CD4-positive, alpha-beta T cell treated with Interferon alpha-2 for 1 hour (primary cell): Measurements from ENCODE around the gene FAM98B.
"Not testable (repeated sequence)": the region's sequence is repeated elsewhere in the genome, so short reads cannot be mapped to it uniquely, and the experiment has no call there.

Source experiments
- DNase-seq, 2 donors: peaks; one replicate each; pipeline ENCODE4 v3.0.0-alpha.2; 2020 to 2022

FAM98B gene

GRCh38 chr15:38453971-38454695, at the start of gene FAM98B:
Gene FAM98B (plus strand): TSS chr15:38454127. CDS start chr15:38454162, 35 bp downstream.
- DNase-seq = peak; percentile 83 to 91

- no peak for DNase-seq
These were observed 47.5 kb upstream of the FAM98B start for GRCh38 chr15:38406436-38406835.

- DNase-seq = no peak
These were observed 45.4 kb upstream of the FAM98B start for GRCh38 chr15:38408576-38408975.

- no peak for DNase-seq
These were observed 42.0 kb upstream of the FAM98B start for GRCh38 chr15:38411902-38412301.

- no peak for DNase-seq
These were observed 41.5 kb upstream of the FAM98B start for GRCh38 chr15:38412466-38412865.

GRCh38 chr15:38414357-38414756, 39.6 kb upstream of the FAM98B start:
- DNase-seq = no peak

GRCh38 chr15:38421069-38421690, 32.7 kb upstream of the FAM98B start:
- no peak for DNase-seq

- DNase-seq = no peak
These were observed 29.8 kb upstream of the FAM98B start for GRCh38 chr15:38424101-38424552.

- DNase-seq = no peak
These were observed 28.7 kb upstream of the FAM98B start for GRCh38 chr15:38425269-38425668.

GRCh38 chr15:38427380-38427779, 26.5 kb upstream of the FAM98B start:
- DNase-seq = no peak

- DNase-seq = no peak
These were observed 23.7 kb upstream of the FAM98B start for GRCh38 chr15:38430106-38430760.

- DNase-seq = no peak
These were observed 16.9 kb upstream of the FAM98B start for GRCh38 chr15:38436993-38437392.

GRCh38 chr15:38437603-38438002, 16.3 kb upstream of the FAM98B start:
- not testable (repeated sequence) for DNase-seq

- no peak for DNase-seq
These were observed 15.6 kb upstream of the FAM98B start for GRCh38 chr15:38438031-38438986.

- DNase-seq = peak; percentile 55 to 70
These were observed 13.4 kb upstream of the FAM98B start for GRCh38 chr15:38440353-38441129.

- no peak for DNase-seq
These were observed 12.8 kb upstream of the FAM98B start for GRCh38 chr15:38441130-38441519.

- DNase-seq = no peak
These were observed 766 bp downstream of the FAM98B start for GRCh38 chr15:38454696-38455090.

- DNase-seq = no peak
These were observed 1.2 kb downstream of the FAM98B start for GRCh38 chr15:38455092-38455491.

- no peak for DNase-seq
These were observed 4.7 kb downstream of the FAM98B start for GRCh38 chr15:38458646-38459045.

- DNase-seq = no peak
These were observed 5.6 kb downstream of the FAM98B start for GRCh38 chr15:38459480-38459879.

GRCh38 chr15:38460543-38460942, 6.6 kb downstream of the FAM98B start:
- DNase-seq = no peak
